Bronchial epithelial cell (primary cell): ENCODE data around the gene ADORA1. TPM values are rescaled to one million over a fixed set of nuclear protein-coding genes. Genes with fewer than 3 reads are reported as not detected.

Experiments
- DNase-seq: peaks from one replicate; pipeline ENCODE4 v3.0.0-alpha.2; 2010; ENCODE audit warnings: low read depth
- FAIRE-seq: peaks from 2 replicates; lab custom pipeline; 2011; peaks lifted over from hg19 to GRCh38; lab: Jason Lieb, UNC
- H3K27me3 ChIP-seq: 2 replicates; pipeline ENCODE4 v1.5.1; 2011; ENCODE audit warnings: low read length; ENCODE audit not compliant: control insufficient read depth, insufficient read depth
- H3K36me3 ChIP-seq: 2 replicates; pipeline ENCODE4 v1.5.1; 2011; ENCODE audit warnings: low read length; ENCODE audit not compliant: control insufficient read depth, insufficient read depth
- H3K4me3 ChIP-seq: 2 replicates; pipeline ENCODE4 v1.5.1; 2011; ENCODE audit warnings: mild to moderate bottlenecking, low read depth, low read length, control low read depth
- total RNA-seq: library from RNA; depleted of rRNA; stranded (reverse); fragments of >200 nt; gene quantifications from 2 replicates; pipeline ENCODE4 v1.2.1, GENCODE V29; 2014
- TF ChIP-seq, protein P1 (sequence below): IDR thresholded peaks from 2 replicates; pipeline ENCODE4 v1.5.1; 2011; ENCODE audit warnings: mild to moderate bottlenecking, moderate library complexity, low read length, control low read depth, inconsistent platforms; ENCODE audit not compliant: insufficient read depth, severe bottlenecking

ADORA1 gene
- total RNA-seq, 1 donor from 2014 or later, result under 0.01 TPM

DNA sequence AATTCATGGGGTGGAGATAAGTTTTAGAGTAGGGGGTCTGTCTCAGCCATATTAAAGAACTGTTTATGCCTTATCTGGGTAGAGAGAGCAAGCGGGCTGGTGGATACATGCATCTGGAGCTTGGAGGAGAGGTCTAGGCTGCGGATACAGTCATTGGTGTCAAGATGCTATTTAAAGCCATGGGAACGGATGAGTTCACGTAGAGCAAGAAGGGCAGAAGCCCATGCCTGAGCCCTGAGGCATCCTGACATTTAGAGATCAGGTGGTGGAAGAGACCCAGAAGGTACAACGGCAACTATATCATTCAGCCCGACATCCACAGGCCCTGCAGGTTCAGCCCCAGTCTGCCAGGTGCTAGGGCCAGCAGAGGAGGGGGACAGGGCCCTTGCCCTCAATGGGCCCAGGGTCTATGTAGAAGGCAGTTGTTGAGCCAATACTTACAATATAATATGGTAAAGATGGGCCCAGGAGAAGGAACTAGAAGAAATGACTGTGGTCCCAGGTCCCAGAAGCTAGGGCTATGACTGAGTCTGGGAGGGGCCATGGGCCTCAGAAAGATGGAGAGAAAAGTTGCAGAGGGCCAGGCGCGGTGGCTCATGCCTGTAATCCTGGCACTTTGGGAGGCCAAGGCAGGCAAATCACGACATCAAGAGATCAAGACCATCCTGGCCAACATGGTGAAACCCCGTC, 74.1 kb downstream of the ADORA1 start:
- FAIRE-seq (no peak), DNase-seq (no peak)
- H3K27me3 ChIP-seq, result no peaks in the 10 kb centered on the region
- no peak overlapping the region for H3K4me3 ChIP-seq
- no peaks in the 10 kb centered on the region for H3K36me3 ChIP-seq
- TF ChIP-seq, protein P1, sequence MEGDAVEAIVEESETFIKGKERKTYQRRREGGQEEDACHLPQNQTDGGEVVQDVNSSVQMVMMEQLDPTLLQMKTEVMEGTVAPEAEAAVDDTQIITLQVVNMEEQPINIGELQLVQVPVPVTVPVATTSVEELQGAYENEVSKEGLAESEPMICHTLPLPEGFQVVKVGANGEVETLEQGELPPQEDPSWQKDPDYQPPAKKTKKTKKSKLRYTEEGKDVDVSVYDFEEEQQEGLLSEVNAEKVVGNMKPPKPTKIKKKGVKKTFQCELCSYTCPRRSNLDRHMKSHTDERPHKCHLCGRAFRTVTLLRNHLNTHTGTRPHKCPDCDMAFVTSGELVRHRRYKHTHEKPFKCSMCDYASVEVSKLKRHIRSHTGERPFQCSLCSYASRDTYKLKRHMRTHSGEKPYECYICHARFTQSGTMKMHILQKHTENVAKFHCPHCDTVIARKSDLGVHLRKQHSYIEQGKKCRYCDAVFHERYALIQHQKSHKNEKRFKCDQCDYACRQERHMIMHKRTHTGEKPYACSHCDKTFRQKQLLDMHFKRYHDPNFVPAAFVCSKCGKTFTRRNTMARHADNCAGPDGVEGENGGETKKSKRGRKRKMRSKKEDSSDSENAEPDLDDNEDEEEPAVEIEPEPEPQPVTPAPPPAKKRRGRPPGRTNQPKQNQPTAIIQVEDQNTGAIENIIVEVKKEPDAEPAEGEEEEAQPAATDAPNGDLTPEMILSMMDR, result no peak

DNA sequence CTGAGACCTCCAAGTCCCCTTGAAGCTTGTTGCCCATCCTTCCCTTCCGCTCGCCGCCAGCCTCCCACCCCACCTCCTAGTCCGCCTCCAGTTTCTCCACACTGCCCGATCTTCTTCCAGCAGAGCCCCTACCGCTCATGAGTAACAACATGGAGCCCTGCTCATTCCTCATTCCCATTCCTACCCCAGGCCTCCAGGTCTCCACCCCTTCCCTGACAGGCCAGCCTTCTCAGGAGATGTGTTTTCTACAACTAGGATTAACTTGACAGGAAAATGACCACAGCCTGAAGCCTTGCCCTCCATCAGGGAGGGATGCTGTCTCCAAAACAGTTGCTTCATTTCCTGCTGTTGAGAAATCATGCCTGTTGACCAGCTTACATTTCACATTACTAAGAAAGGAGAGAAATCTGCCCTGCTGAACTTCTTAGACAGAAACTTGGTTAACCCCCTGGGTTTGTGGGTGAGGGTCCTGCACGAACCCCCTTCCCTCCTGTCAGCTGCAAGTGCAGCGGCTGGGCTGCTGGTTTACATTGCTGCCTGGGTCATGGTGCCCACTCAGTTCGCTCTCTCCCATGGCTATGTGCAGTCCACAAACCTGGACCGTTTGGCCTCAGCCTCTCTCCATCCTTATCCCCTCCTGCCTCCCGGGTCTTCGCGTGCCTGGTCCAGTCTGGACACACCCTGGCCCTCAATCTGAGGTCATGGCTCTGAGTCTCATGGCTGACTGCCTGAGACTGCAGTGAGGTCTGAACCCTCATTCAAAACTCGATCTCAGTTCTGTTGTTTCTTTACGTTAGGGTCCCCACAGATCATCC, 75.1 kb downstream of the ADORA1 start:
- DNase-seq, result peak; percentile 32

DNA sequence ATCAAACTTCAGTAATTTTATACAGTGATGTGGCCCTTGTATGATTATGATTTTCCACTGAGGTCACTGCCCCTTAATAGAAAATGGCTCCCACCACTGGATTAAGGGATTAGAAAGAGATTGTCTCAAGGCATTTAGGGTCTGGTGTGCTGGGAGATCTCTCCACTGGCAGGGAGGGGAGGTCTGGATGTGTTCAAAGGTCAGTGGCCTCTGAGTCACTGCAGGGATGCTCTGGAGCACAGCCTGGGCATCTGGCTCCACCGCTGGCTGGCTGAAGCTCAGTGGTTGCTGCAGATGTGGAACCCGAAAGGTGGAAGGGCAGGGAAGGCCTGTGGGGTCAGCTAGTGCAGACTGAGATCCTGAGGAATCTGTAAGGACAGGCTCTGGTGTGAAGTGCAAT, 77.2 kb downstream of the ADORA1 start:
- H3K4me3 ChIP-seq, result no peak overlapping the region
- TF ChIP-seq, protein P1, result no peak
- no peak for DNase-seq
- FAIRE-seq, result no peak
- no peaks in the 10 kb centered on the region for H3K36me3 ChIP-seq
- no peaks in the 10 kb centered on the region for H3K27me3 ChIP-seq

More for the DNA sequence above, 75.1 kb downstream of the ADORA1 start:
- Histone ChIP-seq H3K36me3 (no peaks in the 10 kb centered on the region), H3K27me3 (no peaks in the 10 kb centered on the region), H3K4me3 (no peak overlapping the region)
- peak; percentile 36 for FAIRE-seq
- TF ChIP-seq, protein P1, result no peak

DNA sequence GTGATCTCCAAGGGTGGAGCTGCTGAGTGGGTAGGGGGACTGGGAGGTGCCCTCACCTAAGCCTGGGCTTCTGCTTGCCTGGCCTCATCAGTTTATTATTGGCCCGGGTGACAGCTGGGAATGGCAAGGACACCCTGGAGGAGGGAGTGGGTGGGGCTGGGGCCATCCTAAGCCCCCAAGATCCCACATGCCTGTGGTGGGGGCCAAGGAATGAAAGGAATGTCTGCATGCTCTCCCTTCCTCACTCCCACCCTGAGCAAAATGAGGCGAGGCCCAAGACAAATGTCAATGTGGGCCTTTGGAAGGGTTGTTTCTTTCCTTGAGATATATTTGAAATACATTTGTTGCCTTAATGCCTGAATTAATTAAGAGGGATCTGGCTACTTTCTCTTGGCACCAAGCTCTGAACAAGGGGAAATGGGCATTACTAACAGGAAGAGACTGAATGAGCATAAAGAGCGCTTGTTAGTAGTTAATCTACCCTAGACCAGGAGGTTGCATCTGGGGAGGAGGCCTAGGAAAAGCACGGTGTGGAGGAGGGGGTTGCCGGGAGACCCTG, 78.7 kb downstream of the ADORA1 start:
- H3K4me3 ChIP-seq, result no peak overlapping the region
- TF ChIP-seq, protein P1, result no peak
- no peaks in the 10 kb centered on the region for H3K36me3 ChIP-seq
- DNase-seq (no peak), FAIRE-seq (no peak)
- H3K27me3 ChIP-seq, result no peaks in the 10 kb centered on the region

DNA sequence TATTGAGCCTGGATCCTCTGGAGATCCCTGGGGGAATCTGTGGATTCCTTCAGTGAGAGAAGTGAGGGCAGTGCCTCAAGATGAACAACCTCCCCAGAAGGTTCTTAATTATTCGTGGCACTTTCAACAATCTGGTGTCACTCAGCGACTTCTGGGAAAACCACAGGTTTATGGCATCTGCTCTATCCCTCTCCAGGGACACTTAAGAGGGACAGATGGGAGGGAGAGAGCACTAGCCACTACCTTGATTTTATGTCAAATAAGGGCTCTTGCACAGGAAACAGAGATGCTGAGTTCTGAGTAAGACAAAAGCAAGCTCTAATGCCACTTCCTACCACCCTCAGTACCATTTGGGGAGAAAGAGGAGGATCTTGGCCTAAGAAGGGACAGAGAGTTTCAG, 80.2 kb downstream of the ADORA1 start:
- H3K36me3 ChIP-seq, result no peaks in the 10 kb centered on the region
- DNase-seq (no peak), FAIRE-seq (no peak)
- TF ChIP-seq, protein P1, result no peak
- no peaks in the 10 kb centered on the region for H3K27me3 ChIP-seq
- H3K4me3 ChIP-seq, result no peak overlapping the region
